H1 (cell line): Measurements from ENCODE around the gene PTPRH.

Experiments used
- BACH1 ChIP-seq: IDR thresholded peaks from 2 replicates; pipeline ENCODE4 v1.6.1; 2012; ENCODE audit warnings: low read length, improper control_type of control experiment
- CEBPB ChIP-seq: IDR thresholded peaks from 2 replicates; pipeline ENCODE4 v1.6.1; 2012; ENCODE audit warnings: low read depth, low read length
- EP300 ChIP-seq, 2 experiments: IDR thresholded peaks; 1 replicate in 1 of 2; 2 replicates in 1 of 2; pipeline ENCODE4 v1.6.1; 2011 to 2012; ENCODE audit warnings: low read depth in 2 of 2, low read length in 2 of 2, mild to moderate bottlenecking in 2 of 2, borderline replicate concordance in 1 of 2, inconsistent platforms in 1 of 2, moderate library complexity in 1 of 2
- HDAC6 ChIP-seq: IDR thresholded peaks from one replicate; pipeline ENCODE4 v1.7.1; 2012; ENCODE audit warnings: low read depth, mild to moderate bottlenecking, inconsistent platforms, low read length, moderate library complexity
- JUN ChIP-seq: IDR thresholded peaks from 2 replicates; pipeline ENCODE4 v1.6.1; 2011; ENCODE audit warnings: low read depth, mild to moderate bottlenecking, improper control_type of control experiment, low read length
- POLR2AphosphoS5 ChIP-seq: IDR thresholded peaks from 2 replicates; pipeline ENCODE4 v1.6.1; 2011; ENCODE audit warnings: low read depth, low read length
- TAF1 ChIP-seq: IDR thresholded peaks from 2 replicates; pipeline ENCODE4 v1.6.1; 2011; ENCODE audit warnings: mild to moderate bottlenecking, low read depth, low read length
- ZNF274 ChIP-seq: IDR thresholded peaks from 2 replicates; pipeline ENCODE4 v1.7.0; 2012; ENCODE audit warnings: low read length, borderline replicate concordance; ENCODE audit errors: extremely low read depth
- TF ChIP-seq, protein P1 (sequence below), 3 experiments: IDR thresholded peaks; 1 replicate in 2 of 3; 2 replicates in 1 of 3; pipeline versions ENCODE4 v1.5.1 to v1.6.1; 2011; ENCODE audit warnings: low read length in 3 of 3, mild to moderate bottlenecking in 3 of 3, inconsistent platforms in 2 of 3, low read depth in 1 of 3, moderate library complexity in 1 of 3; ENCODE audit not compliant: insufficient read depth in 1 of 3; ENCODE audit errors: control extremely low read depth in 1 of 3
- TF ChIP-seq, protein P2 (sequence below): IDR thresholded peaks from 2 replicates; pipeline ENCODE4 v1.6.1; 2011; ENCODE audit warnings: low read length, improper control_type of control experiment

DNA sequence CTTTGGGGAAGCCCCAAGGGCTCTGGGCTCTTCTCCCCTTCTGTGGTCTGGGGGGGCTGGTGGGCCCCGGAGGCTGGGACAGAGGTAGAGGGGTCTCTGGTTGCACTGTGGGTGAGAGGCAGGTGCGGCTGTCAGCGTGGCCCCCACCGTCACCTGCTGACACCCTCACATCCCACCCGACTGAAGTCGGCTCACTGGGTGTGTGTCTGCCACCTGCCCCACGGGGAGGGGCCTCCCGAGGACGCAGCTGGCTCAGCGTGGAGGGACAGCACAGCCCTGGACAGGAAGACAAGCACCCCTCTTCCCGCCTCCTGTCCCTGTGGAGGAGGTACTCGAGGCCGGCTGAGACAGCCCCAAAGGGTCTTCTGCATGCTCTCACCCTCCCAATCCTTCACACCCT is 21.5 kb upstream of the PTPRH start:
- TF ChIP-seq, protein P1, sequence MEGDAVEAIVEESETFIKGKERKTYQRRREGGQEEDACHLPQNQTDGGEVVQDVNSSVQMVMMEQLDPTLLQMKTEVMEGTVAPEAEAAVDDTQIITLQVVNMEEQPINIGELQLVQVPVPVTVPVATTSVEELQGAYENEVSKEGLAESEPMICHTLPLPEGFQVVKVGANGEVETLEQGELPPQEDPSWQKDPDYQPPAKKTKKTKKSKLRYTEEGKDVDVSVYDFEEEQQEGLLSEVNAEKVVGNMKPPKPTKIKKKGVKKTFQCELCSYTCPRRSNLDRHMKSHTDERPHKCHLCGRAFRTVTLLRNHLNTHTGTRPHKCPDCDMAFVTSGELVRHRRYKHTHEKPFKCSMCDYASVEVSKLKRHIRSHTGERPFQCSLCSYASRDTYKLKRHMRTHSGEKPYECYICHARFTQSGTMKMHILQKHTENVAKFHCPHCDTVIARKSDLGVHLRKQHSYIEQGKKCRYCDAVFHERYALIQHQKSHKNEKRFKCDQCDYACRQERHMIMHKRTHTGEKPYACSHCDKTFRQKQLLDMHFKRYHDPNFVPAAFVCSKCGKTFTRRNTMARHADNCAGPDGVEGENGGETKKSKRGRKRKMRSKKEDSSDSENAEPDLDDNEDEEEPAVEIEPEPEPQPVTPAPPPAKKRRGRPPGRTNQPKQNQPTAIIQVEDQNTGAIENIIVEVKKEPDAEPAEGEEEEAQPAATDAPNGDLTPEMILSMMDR (IDR thresholded peaks at IDR 0.05; ENCODE audit: control extremely low read depth in 1 of 3, insufficient read depth in 1 of 3, low read depth in 1 of 3, low read length in 3 of 3), result no peak
- TF ChIP-seq ZNF274, result no peak
- TF ChIP-seq, protein P2, sequence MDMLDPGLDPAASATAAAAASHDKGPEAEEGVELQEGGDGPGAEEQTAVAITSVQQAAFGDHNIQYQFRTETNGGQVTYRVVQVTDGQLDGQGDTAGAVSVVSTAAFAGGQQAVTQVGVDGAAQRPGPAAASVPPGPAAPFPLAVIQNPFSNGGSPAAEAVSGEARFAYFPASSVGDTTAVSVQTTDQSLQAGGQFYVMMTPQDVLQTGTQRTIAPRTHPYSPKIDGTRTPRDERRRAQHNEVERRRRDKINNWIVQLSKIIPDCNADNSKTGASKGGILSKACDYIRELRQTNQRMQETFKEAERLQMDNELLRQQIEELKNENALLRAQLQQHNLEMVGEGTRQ, result no peak
- TF ChIP-seq BACH1, result no peak
- TF ChIP-seq POLR2AphosphoS5, result no peak
- no peak for TF ChIP-seq TAF1
- TF ChIP-seq CEBPB, result no peak
- TF ChIP-seq EP300 (IDR thresholded peaks at IDR 0.05; ENCODE audit: borderline replicate concordance in 1 of 2, low read depth in 2 of 2, low read length in 2 of 2), result no peak
- TF ChIP-seq JUN, result no peak
- no peak for TF ChIP-seq HDAC6
